ENCODE results near the gene GGT1.

GGT1 gene

GRCh38 chr22:24584166-24584790 lies 18.7 kb upstream of the GGT1 start:
- Histone ChIP-seq H3K27ac (ENCODE audit: low read depth, low read length) (no peak overlapping the region), H3K4me3 (ENCODE audit: low read depth, low read length) (no peak overlapping the region), H3K79me2 (ENCODE audit: control insufficient read depth, insufficient read depth, low read length, unreplicated experiment) (no peaks in the 10 kb centered on the region), H3K4me1 (ENCODE audit: control insufficient read depth, insufficient read depth, low read length, unreplicated experiment) (peaks cover 12% of the 10 kb centered on the region), H2AFZ (ENCODE audit: low read length, unreplicated experiment) (no peak overlapping the region), H3K36me3 (ENCODE audit: insufficient read depth, low read length) (no peaks in the 10 kb centered on the region), H3K27me3 (ENCODE audit: insufficient read depth, low read length) (no peaks in the 10 kb centered on the region)

GRCh38 chr22:24584871-24585411 lies 18.1 kb upstream of the GGT1 start:
- Histone ChIP-seq H2AFZ (ENCODE audit: low read length, unreplicated experiment) (no peak overlapping the region), H3K79me2 (ENCODE audit: control insufficient read depth, insufficient read depth, low read length, unreplicated experiment) (no peaks in the 10 kb centered on the region), H3K27ac (ENCODE audit: low read depth, low read length) (no peak overlapping the region), H3K36me3 (ENCODE audit: insufficient read depth, low read length) (no peaks in the 10 kb centered on the region), H3K4me3 (ENCODE audit: low read depth, low read length) (no peak overlapping the region), H3K27me3 (ENCODE audit: insufficient read depth, low read length) (no peaks in the 10 kb centered on the region), H3K4me1 (ENCODE audit: control insufficient read depth, insufficient read depth, low read length, unreplicated experiment) (peaks cover 9% of the 10 kb centered on the region)

- no peaks in the 10 kb centered on the region for H3K79me2 ChIP-seq (ENCODE audit: control insufficient read depth, insufficient read depth, low read length, unreplicated experiment)
- H3K36me3 ChIP-seq (ENCODE audit: insufficient read depth, low read length): no peaks in the 10 kb centered on the region
- no peak overlapping the region for H2AFZ ChIP-seq (ENCODE audit: low read length, unreplicated experiment)
- H3K27ac ChIP-seq (ENCODE audit: low read depth, low read length): no peak overlapping the region
- no peaks in the 10 kb centered on the region for H3K27me3 ChIP-seq (ENCODE audit: insufficient read depth, low read length)
- no peak overlapping the region for H3K4me3 ChIP-seq (ENCODE audit: low read depth, low read length)
- H3K4me1 ChIP-seq (ENCODE audit: control insufficient read depth, insufficient read depth, low read length, unreplicated experiment): peaks cover 8% of the 10 kb centered on the region
Measured at GRCh38 chr22:24585461-24585860, 17.5 kb upstream of the GGT1 start.

GRCh38 chr22:24585927-24586546 lies 17.0 kb upstream of the GGT1 start:
- peaks cover 5% of the 10 kb centered on the region for H3K4me1 ChIP-seq (ENCODE audit: control insufficient read depth, insufficient read depth, low read length, unreplicated experiment)
- H3K4me3 ChIP-seq (ENCODE audit: low read depth, low read length): no peak overlapping the region
- H3K79me2 ChIP-seq (ENCODE audit: control insufficient read depth, insufficient read depth, low read length, unreplicated experiment): no peaks in the 10 kb centered on the region
- no peak overlapping the region for H3K27ac ChIP-seq (ENCODE audit: low read depth, low read length)
- H3K27me3 ChIP-seq (ENCODE audit: insufficient read depth, low read length): no peaks in the 10 kb centered on the region
- H2AFZ ChIP-seq (ENCODE audit: low read length, unreplicated experiment): no peak overlapping the region
- H3K36me3 ChIP-seq (ENCODE audit: insufficient read depth, low read length): no peaks in the 10 kb centered on the region

- no peaks in the 10 kb centered on the region for H3K36me3 ChIP-seq (ENCODE audit: insufficient read depth, low read length)
- H3K4me3 ChIP-seq (ENCODE audit: low read depth, low read length): no peak overlapping the region
- no peak overlapping the region for H2AFZ ChIP-seq (ENCODE audit: low read length, unreplicated experiment)
- H3K79me2 ChIP-seq (ENCODE audit: control insufficient read depth, insufficient read depth, low read length, unreplicated experiment): no peaks in the 10 kb centered on the region
- H3K4me1 ChIP-seq (ENCODE audit: control insufficient read depth, insufficient read depth, low read length, unreplicated experiment): peaks cover 5% of the 10 kb centered on the region
- no peaks in the 10 kb centered on the region for H3K27me3 ChIP-seq (ENCODE audit: insufficient read depth, low read length)
- no peak overlapping the region for H3K27ac ChIP-seq (ENCODE audit: low read depth, low read length)
Measured at GRCh38 chr22:24587251-24587650, 15.7 kb upstream of the GGT1 start.

- Histone ChIP-seq H3K36me3 (ENCODE audit: insufficient read depth, low read length) (no peaks in the 10 kb centered on the region), H3K27ac (ENCODE audit: low read depth, low read length) (no peak overlapping the region), H3K4me3 (ENCODE audit: low read depth, low read length) (no peak overlapping the region), H2AFZ (ENCODE audit: low read length, unreplicated experiment) (no peak overlapping the region), H3K79me2 (ENCODE audit: control insufficient read depth, insufficient read depth, low read length, unreplicated experiment) (no peaks in the 10 kb centered on the region), H3K4me1 (ENCODE audit: control insufficient read depth, insufficient read depth, low read length, unreplicated experiment) (peaks cover 5% of the 10 kb centered on the region), H3K27me3 (ENCODE audit: insufficient read depth, low read length) (no peaks in the 10 kb centered on the region)
Measured at GRCh38 chr22:24587948-24588347, 15.0 kb upstream of the GGT1 start.

- H2AFZ ChIP-seq (ENCODE audit: low read length, unreplicated experiment): no peak overlapping the region
- no peaks in the 10 kb centered on the region for H3K79me2 ChIP-seq (ENCODE audit: control insufficient read depth, insufficient read depth, low read length, unreplicated experiment)
- no peak overlapping the region for H3K4me3 ChIP-seq (ENCODE audit: low read depth, low read length)
- no peak overlapping the region for H3K27ac ChIP-seq (ENCODE audit: low read depth, low read length)
- H3K36me3 ChIP-seq (ENCODE audit: insufficient read depth, low read length): no peaks in the 10 kb centered on the region
- no peaks in the 10 kb centered on the region for H3K27me3 ChIP-seq (ENCODE audit: insufficient read depth, low read length)
- H3K4me1 ChIP-seq (ENCODE audit: control insufficient read depth, insufficient read depth, low read length, unreplicated experiment): peaks cover 4% of the 10 kb centered on the region
Measured at GRCh38 chr22:24588381-24588756, 14.6 kb upstream of the GGT1 start.

GRCh38 chr22:24588757-24589481 lies 14.1 kb upstream of the GGT1 start:
- H3K36me3 ChIP-seq (ENCODE audit: insufficient read depth, low read length): no peaks in the 10 kb centered on the region
- no peak overlapping the region for H2AFZ ChIP-seq (ENCODE audit: low read length, unreplicated experiment)
- H3K27ac ChIP-seq (ENCODE audit: low read depth, low read length): no peak overlapping the region
- H3K4me1 ChIP-seq (ENCODE audit: control insufficient read depth, insufficient read depth, low read length, unreplicated experiment): no peaks in the 10 kb centered on the region
- H3K4me3 ChIP-seq (ENCODE audit: low read depth, low read length): no peak overlapping the region
- no peaks in the 10 kb centered on the region for H3K27me3 ChIP-seq (ENCODE audit: insufficient read depth, low read length)
- H3K79me2 ChIP-seq (ENCODE audit: control insufficient read depth, insufficient read depth, low read length, unreplicated experiment): no peaks in the 10 kb centered on the region

- Histone ChIP-seq H3K79me2 (ENCODE audit: control insufficient read depth, insufficient read depth, low read length, unreplicated experiment) (no peaks in the 10 kb centered on the region), H3K27me3 (ENCODE audit: insufficient read depth, low read length) (no peaks in the 10 kb centered on the region), H3K4me3 (ENCODE audit: low read depth, low read length) (no peak overlapping the region), H3K27ac (ENCODE audit: low read depth, low read length) (no peak overlapping the region), H3K4me1 (ENCODE audit: control insufficient read depth, insufficient read depth, low read length, unreplicated experiment) (no peaks in the 10 kb centered on the region), H2AFZ (ENCODE audit: low read length, unreplicated experiment) (no peak overlapping the region), H3K36me3 (ENCODE audit: insufficient read depth, low read length) (no peaks in the 10 kb centered on the region)
Measured at GRCh38 chr22:24589518-24590030, 13.4 kb upstream of the GGT1 start.

- Histone ChIP-seq H3K79me2 (ENCODE audit: control insufficient read depth, insufficient read depth, low read length, unreplicated experiment) (no peaks in the 10 kb centered on the region), H3K27me3 (ENCODE audit: insufficient read depth, low read length) (no peaks in the 10 kb centered on the region), H2AFZ (ENCODE audit: low read length, unreplicated experiment) (no peak overlapping the region), H3K4me3 (ENCODE audit: low read depth, low read length) (no peak overlapping the region), H3K36me3 (ENCODE audit: insufficient read depth, low read length) (no peaks in the 10 kb centered on the region), H3K27ac (ENCODE audit: low read depth, low read length) (no peak overlapping the region), H3K4me1 (ENCODE audit: control insufficient read depth, insufficient read depth, low read length, unreplicated experiment) (no peaks in the 10 kb centered on the region)
Measured at GRCh38 chr22:24590596-24591173, 12.3 kb upstream of the GGT1 start.
